ENCODE data around the gene OSBPL2.

Gene OSBPL2

DNA sequence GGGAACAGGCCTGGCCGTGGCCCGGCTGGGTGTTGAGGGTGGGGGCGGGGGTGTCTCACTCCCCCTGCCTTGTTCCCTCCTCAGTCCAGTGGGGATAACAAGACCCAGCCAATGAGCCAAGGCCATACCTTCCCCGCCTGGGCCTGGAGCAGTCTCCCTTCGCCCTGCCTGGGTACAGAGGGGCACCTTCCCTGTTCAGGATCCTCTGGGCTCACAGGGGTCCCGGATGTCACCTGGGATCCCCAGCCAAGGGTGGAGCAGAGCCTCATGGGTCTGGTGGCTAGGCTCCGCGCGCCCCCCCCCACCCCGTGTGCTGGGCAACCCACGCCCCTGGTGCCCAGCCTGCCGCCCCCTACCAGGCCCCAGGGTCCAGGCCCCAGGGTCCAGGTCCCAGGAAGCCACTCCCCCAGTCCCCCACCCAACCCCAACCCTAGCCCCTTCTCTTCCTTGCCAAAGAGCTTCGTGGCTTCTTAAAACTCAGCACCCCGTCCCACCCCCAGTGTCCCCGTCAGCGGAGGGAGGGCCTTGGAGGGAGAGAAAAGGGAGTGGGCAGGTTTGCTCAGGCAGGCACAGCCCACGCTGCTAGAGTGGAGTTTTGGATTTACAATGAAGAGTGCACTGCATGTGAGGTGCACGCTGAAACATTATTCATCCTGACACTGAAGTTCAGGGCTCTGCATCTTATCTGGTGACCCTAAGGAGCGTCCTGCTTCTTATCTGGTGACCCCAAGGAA, 30.1 kb upstream of the OSBPL2 start:
- no peak for DNase-seq

DNA sequence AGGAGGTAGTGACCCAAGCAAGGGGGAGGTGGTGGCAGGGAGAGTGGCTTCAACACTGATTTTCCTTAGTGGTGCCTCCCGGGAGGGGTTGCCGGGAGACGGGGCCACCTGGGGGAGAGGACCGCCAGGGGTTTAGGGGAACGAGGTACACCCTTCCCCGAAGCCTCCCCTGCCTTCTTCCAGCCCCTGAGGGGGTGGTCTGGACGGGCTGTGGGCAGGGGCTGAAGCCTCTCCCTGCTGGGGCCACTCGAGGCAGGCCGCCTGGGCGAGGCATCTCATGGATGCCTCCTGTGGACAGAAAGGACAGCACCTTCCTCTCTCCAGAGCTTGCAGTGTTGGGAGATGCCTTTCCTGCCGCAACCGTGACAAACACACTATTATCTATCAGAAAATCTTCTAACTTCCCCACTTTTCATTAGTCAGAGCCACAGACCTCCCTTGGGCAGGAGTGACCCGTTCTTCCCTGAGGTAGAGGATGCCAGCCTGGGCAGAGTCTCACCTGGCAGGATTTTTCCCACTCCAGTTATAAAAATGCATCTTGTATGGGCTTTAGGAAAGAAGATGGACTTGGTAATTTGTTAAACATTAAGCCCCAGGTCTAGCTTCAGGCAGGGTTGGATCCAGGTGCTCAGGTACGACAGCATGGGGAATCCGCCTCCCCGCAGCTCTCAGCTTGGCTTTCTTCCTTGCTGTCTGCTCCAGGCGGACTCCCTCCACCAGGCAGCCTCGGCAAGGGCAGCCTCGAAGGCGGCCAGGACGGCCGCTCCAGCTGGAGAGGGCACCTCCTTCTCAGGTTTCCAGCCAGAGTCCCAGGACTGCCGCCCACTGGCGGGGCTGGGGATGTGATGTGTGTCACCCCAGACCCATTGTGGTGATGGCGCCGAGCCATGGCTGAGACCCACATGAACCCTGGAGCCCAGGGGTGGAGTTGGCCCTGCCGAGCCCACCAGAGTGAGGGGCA, 29.2 kb upstream of the OSBPL2 start:
- DNase-seq = no peak

DNA sequence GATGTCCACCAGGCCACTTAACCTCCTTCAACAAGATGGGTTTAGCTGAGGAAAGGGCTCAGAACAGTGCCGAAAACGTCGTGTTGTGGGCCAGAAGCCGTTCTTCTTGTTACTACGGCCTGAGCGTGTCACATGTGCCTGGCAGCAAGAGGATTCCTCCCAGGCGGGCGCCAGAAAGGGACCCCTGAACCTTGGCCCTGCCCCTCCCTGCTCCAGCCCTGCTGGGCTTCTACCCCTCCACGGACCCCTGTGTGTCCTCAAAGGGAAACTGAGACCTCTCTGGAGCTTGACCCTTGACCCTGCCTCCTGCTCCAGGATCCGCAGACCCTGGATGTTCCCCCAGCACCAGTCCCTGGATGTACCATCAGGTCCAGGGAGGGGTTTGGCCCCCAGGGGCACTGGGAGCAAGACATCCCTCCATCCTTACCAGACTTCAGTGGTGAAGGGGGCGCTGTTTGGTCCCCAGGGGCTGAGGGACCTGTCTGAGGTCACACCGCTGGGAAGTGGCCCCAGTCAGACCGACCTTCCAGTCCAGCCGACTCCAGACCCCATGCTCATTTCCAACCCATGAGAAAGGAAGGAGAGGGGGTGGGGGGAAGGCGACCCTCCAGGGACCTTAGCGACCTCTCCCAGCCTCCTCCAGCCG, 28.3 kb upstream of the OSBPL2 start:
- DNase-seq = no peak

- DNase-seq = no peak
Observed at GRCh38 chr20:62210496-62210855, 27.8 kb upstream of the OSBPL2 start.

DNA sequence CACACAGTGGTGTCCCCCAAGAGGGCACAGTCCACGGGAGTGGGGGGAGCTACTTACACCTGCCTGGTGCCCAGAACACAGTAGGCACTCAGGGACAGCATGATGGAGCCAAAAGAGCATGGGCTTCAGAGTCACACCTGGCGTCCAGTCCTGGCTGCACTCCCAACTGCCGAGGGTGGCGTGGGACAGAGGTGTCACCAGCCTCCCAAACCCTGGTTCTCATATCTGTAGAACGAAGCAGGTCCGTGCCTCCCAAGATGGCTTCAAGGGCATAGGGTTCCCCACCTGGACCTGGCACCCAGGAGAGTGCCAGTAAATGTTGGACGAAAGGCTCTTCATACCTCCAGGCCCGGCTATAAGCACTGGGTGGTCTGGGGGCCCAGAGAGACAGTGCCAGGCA, 27.1 kb upstream of the OSBPL2 start:
- DNase-seq = no peak

- no peak for DNase-seq
Observed at GRCh38 chr20:62211769-62212288, 26.5 kb upstream of the OSBPL2 start.

GRCh38 chr20:62212299-62212698, 26.0 kb upstream of the OSBPL2 start:
- DNase-seq = no peak

DNA sequence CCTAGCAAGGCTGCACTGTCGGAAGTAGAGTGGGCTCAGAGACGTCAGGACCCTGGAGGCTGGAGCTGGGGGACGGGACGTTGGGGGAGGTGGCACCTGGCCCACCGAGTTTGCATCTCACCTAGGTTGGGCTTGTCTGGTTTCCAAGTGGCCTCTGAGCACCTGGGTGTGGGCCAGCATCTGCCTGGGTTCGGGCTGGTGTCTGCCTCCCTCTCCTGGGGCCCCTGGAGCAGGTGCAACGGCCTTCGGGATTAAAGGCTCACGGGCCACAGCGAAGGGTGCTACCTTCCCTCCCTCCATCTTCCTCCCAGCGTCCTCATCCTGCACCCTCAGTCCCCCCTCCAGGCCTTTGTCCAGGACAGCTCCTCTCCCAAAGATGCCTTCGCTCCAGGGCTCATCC, 24.3 kb upstream of the OSBPL2 start:
- DNase-seq = no peak

DNA sequence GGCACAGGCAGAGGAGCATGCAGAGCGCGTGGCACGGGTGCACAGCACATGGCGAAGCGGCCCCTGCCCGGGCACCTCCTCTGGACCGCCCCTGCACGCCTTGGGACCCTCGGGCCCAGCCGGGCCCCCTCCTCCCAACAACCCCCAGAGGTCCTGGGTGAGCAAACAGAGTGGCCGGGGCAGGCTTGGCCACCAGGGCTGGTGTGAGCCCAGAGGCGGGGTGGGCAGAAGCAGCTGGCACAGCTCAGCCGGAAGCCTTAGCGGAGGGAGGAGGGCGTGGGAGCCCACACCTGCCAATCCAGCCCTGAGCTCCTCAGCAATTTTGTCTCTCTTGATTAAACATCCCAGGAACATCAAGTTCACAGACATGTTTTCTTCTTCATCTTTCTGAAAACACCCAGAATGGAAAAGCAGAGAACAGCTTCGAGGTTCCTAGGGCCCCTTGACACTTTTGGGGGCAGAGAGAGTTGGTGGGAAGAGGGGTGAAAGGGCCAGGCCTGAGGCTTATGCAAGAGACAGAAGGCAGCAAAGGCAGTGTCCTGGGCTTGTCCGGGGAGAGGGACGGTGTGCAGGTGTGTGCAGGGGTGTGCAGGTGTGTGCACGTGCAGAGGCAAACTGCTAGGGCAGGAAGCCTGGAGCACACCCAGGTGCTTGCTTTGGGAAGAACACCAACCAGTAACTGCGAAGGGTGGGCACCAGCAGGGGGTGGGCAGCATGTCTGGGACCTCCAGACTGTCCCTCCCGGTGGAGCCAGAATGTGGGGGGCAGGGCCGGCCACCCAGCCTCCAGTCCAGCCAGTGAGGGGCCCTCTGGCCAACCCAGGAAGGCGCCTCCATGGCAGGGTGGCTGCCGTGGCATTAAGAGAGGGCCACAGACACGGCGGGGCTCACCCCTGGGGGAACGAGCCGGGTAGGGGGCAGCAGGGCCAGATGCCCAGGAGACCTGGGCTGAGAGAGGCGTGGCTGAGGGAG, 23.0 kb upstream of the OSBPL2 start:
- DNase-seq = no peak

DNA sequence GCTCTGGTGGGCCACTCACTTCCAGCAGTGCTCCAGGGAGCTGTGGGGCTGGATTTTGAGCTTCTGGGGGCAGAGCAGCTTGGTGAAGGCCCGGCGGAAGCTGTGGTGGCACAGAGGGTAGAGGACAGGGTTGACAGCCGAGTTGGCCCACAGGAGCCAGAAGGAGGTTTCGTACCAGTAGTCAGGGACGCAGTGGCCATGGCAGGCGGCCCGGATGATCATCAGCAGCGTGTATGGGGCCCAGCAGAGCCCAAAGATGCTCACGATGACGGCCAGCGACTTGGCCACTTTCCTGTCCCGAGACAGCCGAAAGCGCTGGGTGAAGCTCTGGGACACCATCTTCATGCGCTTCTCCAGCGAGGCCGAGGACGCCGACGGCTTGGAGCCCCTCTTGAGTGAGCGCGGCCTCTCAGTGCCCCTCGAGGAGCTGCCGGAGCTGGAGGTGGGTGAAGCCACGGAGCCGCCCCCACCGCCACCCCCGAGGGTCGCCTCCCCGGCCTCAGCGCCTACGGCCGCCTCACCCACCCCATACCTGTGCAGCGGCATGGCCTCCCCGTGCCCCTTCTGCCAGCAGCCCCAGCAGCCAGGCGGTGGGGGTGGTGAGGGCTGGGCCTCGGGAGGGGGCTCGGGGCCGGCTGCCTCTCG, 22.2 kb upstream of the OSBPL2 start:
- DNase-seq = no peak

GRCh38 chr20:62216636-62217566, 21.4 kb upstream of the OSBPL2 start:
- no peak for DNase-seq

DNA sequence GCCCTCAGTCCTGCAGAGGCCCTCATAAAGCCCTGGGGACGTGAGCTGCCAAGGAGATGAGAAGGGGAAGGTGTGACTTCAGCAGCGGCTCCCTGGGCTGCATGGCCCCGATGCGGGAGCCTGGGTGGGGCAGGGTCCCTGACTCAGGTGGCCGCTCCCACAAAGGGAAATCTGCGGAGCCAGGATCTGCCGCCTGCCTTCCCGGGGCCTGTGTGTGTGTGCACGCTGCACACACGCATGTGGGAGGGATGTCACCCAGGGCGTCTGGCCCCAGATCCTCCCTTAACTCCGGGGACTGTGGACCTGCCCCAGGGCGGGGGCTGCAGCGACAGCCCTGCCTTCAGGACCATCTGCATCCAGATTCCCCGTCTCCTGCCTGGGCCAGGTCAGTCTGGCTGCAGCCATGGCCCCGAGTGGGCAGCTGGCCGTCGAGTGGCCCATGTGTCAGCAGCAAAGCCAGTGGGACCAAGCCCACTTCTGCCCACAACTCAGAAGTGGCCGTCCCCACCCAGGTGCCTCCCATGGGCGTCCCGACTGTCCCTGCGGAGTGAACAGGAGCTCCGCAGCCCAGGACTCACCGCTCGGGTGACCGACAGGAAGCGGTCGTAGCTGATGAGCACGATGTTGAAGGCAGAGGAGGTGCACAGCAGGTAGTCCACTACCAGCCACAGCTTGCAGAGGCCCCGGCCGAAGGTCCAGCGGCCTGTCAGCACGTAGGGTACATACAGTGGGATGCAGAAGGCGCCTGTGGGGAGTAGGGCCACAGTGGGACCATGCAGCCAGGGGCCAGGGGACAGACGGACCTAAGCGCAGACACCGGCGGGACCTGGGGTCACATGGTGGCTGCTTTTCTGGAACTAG, 20.2 kb upstream of the OSBPL2 start:
- no peak for DNase-seq

DNA sequence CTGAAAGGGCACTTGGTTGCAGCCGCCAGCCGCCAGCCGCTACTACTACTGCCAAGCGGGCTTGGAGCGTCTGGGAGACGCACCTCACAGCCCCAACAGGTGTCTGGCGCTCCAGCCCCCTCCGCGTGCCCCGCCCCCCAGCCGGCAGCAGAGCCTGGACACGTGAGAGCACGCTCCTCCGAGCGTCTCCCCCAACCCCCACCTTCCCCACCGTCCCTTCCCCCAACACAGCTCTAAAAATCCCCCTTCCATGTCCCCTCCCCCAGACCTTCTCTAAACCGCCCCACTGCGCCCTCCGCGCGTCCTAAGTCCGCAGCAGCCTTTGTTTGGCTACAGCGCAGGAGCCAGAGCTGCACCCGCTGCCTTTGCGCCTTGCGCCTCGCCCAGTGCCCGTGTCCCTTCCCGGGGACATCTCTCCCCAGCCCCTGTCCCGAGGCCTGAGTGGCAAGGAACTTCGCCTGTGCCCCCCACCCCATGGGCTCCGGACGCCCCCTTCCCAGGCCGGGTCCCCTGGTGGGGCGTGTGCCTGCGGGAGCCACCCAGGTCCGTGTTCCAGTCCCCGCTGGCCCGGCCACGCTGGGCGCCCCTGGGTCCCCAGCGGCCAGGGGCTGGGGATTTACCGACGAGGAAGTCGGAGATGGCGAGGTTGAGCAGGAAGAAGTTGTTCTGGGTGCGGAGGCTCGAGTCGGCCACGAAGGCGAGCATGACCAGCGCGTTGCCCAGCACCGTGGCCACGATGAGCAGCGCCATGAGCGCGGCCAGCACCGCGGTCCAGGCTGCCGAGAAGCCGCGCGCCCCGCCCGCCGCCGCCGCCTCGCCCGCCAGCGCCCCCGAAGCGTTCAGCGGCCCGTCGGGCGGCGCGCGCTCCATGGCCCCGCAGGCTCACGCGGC, 19.0 kb upstream of the OSBPL2 start:
- no peak for DNase-seq

- peak; percentile 66 for DNase-seq
Observed at GRCh38 chr20:62219992-62220665, 18.2 kb upstream of the OSBPL2 start, which contains the start of gene HRH3. Gene HRH3 (minus strand): TSS chr20:62220278. CDS start chr20:62219970, 308 bp downstream.

DNA sequence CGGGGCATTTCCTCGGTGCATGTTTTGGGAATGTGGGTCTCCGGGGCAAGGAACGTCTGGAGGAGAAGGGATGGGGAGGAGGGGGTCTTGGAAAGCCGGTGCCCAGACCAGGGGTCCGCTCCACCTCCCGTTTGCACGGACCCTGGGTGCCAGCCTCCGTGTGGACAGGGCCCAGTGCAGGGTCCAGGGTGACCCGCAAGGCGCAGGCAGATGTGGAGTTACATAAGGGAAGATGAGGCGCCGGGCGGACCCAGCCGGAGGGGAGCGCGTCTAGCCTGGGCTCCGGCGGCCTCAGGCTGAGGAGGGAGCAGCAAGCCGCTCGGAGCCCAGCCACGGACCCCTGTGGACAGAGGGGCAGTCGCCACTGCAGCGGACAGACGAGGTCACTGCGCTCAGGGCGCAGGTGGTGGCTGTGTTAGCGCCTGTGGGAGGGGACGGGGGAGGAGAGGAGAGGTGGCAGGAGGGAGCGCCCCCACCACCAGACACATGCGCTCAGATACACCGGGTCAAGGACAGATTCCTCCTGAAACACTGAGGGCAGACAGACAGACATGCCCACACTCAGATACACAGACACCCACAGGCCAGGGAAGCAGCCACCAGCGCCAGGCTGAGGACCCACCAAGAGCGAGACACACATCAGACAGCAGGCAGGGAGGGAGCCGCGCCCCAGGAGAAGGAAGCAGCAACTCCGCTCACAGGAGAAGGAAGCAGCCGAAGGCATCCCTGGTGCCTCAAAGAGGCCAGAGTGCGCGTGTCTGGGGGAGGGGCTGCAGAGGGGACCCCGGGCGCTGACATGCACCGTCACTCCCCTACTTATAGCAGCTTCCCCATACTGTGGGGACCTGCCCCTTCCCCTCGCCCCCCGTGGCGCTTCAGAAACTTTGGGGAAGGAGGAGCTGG, 17.4 kb upstream of the OSBPL2 start:
- DNase-seq = no peak

GRCh38 chr20:62222266-62222850, 16.0 kb upstream of the OSBPL2 start:
- no peak for DNase-seq

All from activated T-cell treated with anti-CD3 and anti-CD28 coated beads, Interleukin-2, amount 50 U/mL, for 1 hour (primary cell).